BLaER1 treated with 17β-estradiol and CSF1 and Interleukin-3, amounts not matched to agents 10 nM and 100 nM (cell line): ENCODE results near the gene GUCD1.

Source experiments
- H3K27ac ChIP-seq, 11 experiments: shearing (Covaris generic); formaldehyde crosslinking; 2 replicates each; pipeline ENCODE4 v1.8.1; 2022
- H3K27me3 ChIP-seq, 11 experiments: shearing (Covaris generic); formaldehyde crosslinking; 2 replicates each; pipeline ENCODE4 v1.8.1; 2022
- H3K36me3 ChIP-seq, 11 experiments: shearing (Covaris generic); formaldehyde crosslinking; 2 replicates each; pipeline ENCODE4 v1.8.1; 2022
- H3K4me1 ChIP-seq, 10 experiments: shearing (Covaris generic); formaldehyde crosslinking; 2 replicates each; pipeline ENCODE4 v1.8.1; 2022
- H3K4me2 ChIP-seq, 11 experiments: shearing (Covaris generic); formaldehyde crosslinking; 2 replicates each; pipeline ENCODE4 v1.8.1; 2022
- H3K4me3 ChIP-seq, 10 experiments: shearing (Covaris generic); formaldehyde crosslinking; 2 replicates each; pipeline ENCODE4 v1.8.1; 2022
- H3K9ac ChIP-seq, 11 experiments: shearing (Covaris generic); formaldehyde crosslinking; 2 replicates each; pipeline ENCODE4 v1.8.1; 2022
- H3K9me3 ChIP-seq, 11 experiments: shearing (Covaris generic); formaldehyde crosslinking; replicated peaks in 1 of 11; 2 replicates each; pipeline ENCODE4 v1.8.1; 2022
- H4K20me1 ChIP-seq, 11 experiments: shearing (Covaris generic); formaldehyde crosslinking; 2 replicates each; pipeline ENCODE4 v1.8.1; 2022
- Cebpa-rat ChIP-seq, 11 experiments: shearing (Covaris generic); IDR thresholded peaks; 2 replicates each; pipeline ENCODE4 v1.8.1; 2022

GUCD1 gene

GRCh38 chr22:24580276-24580675, 25.3 kb upstream of the GUCD1 start:
- Histone ChIP-seq H3K27me3 (no peaks in the 10 kb centered on the region), H3K9me3 (no peaks in the 10 kb centered on the region), H3K27ac (no peak overlapping the region), H3K4me2 (no peak overlapping the region), H3K4me3 (no peak overlapping the region), H3K9ac (no peak overlapping the region), H4K20me1 (peaks cover 0 to 25% (median 4%) of the 10 kb centered on the region in 11 experiments; a peak in 7 of 22 replicates), H3K4me1 (peaks cover 0 to 25% (median 2%) of the 10 kb centered on the region in 10 experiments; a peak in 7 of 20 replicates), H3K36me3 (peaks cover 6 to 35% (median 28%) of the 10 kb centered on the region in 11 experiments; a peak in 21 of 22 replicates)
- no peak for TF ChIP-seq Cebpa-rat (IDR thresholded peaks at IDR 0.05)

- Histone ChIP-seq H3K4me2 (no peak overlapping the region), H3K27ac (no peak overlapping the region)
Observed at GRCh38 chr22:24579258-24579601, 24.3 kb upstream of the GUCD1 start.

GRCh38 chr22:24578355-24579257, 23.7 kb upstream of the GUCD1 start:
- H3K36me3 ChIP-seq: peaks cover 21 to 52% (median 42%) of the 10 kb centered on the region in 11 experiments
- no peaks in the 10 kb centered on the region for H3K27me3 ChIP-seq
- no peak overlapping the region for H3K27ac ChIP-seq
- H3K4me3 ChIP-seq: no peak overlapping the region
- no peak for TF ChIP-seq Cebpa-rat (IDR thresholded peaks at IDR 0.05)
- H3K9ac ChIP-seq: no peak overlapping the region
- H4K20me1 ChIP-seq: peaks cover 0 to 39% (median 7%) of the 10 kb centered on the region in 11 experiments; a peak in 12 of 22 replicates
- H3K4me1 ChIP-seq: peaks cover 0 to 25% (median 0%) of the 10 kb centered on the region in 10 experiments; a peak in 5 of 20 replicates
- peak overlapping the region in 2 of 11 experiments; percentile 20 to 25; a peak in 2 of 22 replicates for H3K4me2 ChIP-seq
- H3K9me3 ChIP-seq: no peaks in the 10 kb centered on the region

More at GRCh38 chr22:24579258-24579601, 24.3 kb upstream of the GUCD1 start:
- Histone ChIP-seq H3K9ac (no peak overlapping the region), H3K27me3 (no peaks in the 10 kb centered on the region), H3K4me1 (peaks cover 0 to 25% (median 0%) of the 10 kb centered on the region in 10 experiments; a peak in 5 of 20 replicates), H3K9me3 (no peaks in the 10 kb centered on the region), H3K4me3 (no peak overlapping the region), H4K20me1 (peaks cover 0 to 35% (median 6%) of the 10 kb centered on the region in 11 experiments; a peak in 9 of 22 replicates), H3K36me3 (peaks cover 15 to 46% (median 36%) of the 10 kb centered on the region in 11 experiments; a peak in 21 of 22 replicates)
- TF ChIP-seq Cebpa-rat (IDR thresholded peaks at IDR 0.05): no peak

- Histone ChIP-seq H3K4me2 (no peak overlapping the region), H3K9ac (no peak overlapping the region), H3K4me1 (peaks cover 0 to 25% (median 0%) of the 10 kb centered on the region in 10 experiments; a peak in 4 of 20 replicates), H3K36me3 (peaks cover 40 to 70% (median 61%) of the 10 kb centered on the region in 11 experiments), H3K9me3 (no peaks in the 10 kb centered on the region), H4K20me1 (peaks cover 0 to 55% (median 20%) of the 10 kb centered on the region in 11 experiments; a peak in 13 of 22 replicates), H3K4me3 (no peak overlapping the region), H3K27me3 (no peaks in the 10 kb centered on the region), H3K27ac (no peak overlapping the region)
- no peak for TF ChIP-seq Cebpa-rat (IDR thresholded peaks at IDR 0.05)
Observed at GRCh38 chr22:24576778-24577177, 21.8 kb upstream of the GUCD1 start.

- Histone ChIP-seq H3K36me3 (peaks cover 87 to 96% (median 94%) of the 10 kb centered on the region in 11 experiments), H3K27ac (no peak overlapping the region)
- TF ChIP-seq Cebpa-rat (IDR thresholded peaks at IDR 0.05): no peak
Observed at GRCh38 chr22:24571266-24571665, 16.3 kb upstream of the GUCD1 start.

GRCh38 chr22:24567668-24568067, 12.7 kb upstream of the GUCD1 start:
- no peak overlapping the region for H3K27ac ChIP-seq
- peaks cover 58 to 100% (median 89%) of the 10 kb centered on the region in 11 experiments for H4K20me1 ChIP-seq
- no peak overlapping the region for H3K4me3 ChIP-seq
- H3K9me3 ChIP-seq: no peaks in the 10 kb centered on the region
- no peak overlapping the region for H3K9ac ChIP-seq
- H3K27me3 ChIP-seq: no peaks in the 10 kb centered on the region
- no peak overlapping the region for H3K4me2 ChIP-seq
- no peak for TF ChIP-seq Cebpa-rat (IDR thresholded peaks at IDR 0.05)
- 0 out of 20 replicates have a peak, but pooled peaks cover 0 to 9% (median 0%) of the 10 kb centered on the region in 10 experiments for H3K4me1 ChIP-seq
- peaks cover 92 to 100% (median 100%) of the 10 kb centered on the region in 11 experiments for H3K36me3 ChIP-seq

More at GRCh38 chr22:24571266-24571665, 16.3 kb upstream of the GUCD1 start:
- H3K27me3 ChIP-seq: no peaks in the 10 kb centered on the region
- H3K4me3 ChIP-seq: no peak overlapping the region
- H3K9ac ChIP-seq: no peak overlapping the region
- peaks cover 24 to 88% (median 75%) of the 10 kb centered on the region in 11 experiments; a peak in 21 of 22 replicates for H4K20me1 ChIP-seq
- no peaks in the 10 kb centered on the region for H3K9me3 ChIP-seq
- H3K4me2 ChIP-seq: no peak overlapping the region
- H3K4me1 ChIP-seq: peaks cover 0 to 1% (median 0%) of the 10 kb centered on the region in 10 experiments; a peak in 1 of 20 replicates

- Histone ChIP-seq H3K4me2 (no peak overlapping the region), H3K4me1 (0 out of 20 replicates have a peak, but pooled peaks cover 0 to 10% (median 0%) of the 10 kb centered on the region in 10 experiments), H3K4me3 (no peak overlapping the region), H3K9ac (0 out of 22 replicates have a peak overlapping the region, but pooled peaks of 1 of the 11 experiments have one; percentile 0), H3K36me3 (peaks cover 91 to 100% (median 100%) of the 10 kb centered on the region in 11 experiments), H3K27me3 (no peaks in the 10 kb centered on the region), H4K20me1 (peaks cover 65 to 100% (median 90%) of the 10 kb centered on the region in 11 experiments), H3K27ac (no peak overlapping the region), H3K9me3 (no peaks in the 10 kb centered on the region)
- no peak for TF ChIP-seq Cebpa-rat (IDR thresholded peaks at IDR 0.05)
Observed at GRCh38 chr22:24566899-24567511, 12.1 kb upstream of the GUCD1 start.

- no peaks in the 10 kb centered on the region for H3K9me3 ChIP-seq
- H3K4me2 ChIP-seq: no peak overlapping the region
- peaks cover 89 to 100% (median 100%) of the 10 kb centered on the region in 11 experiments for H3K36me3 ChIP-seq
- H3K27me3 ChIP-seq: no peaks in the 10 kb centered on the region
- 0 out of 20 replicates have a peak, but pooled peaks cover 0 to 10% (median 0%) of the 10 kb centered on the region in 10 experiments for H3K4me1 ChIP-seq
- peaks cover 79 to 100% (median 99%) of the 10 kb centered on the region in 11 experiments for H4K20me1 ChIP-seq
- H3K9ac ChIP-seq: 0 out of 22 replicates have a peak overlapping the region, but pooled peaks of 3 of the 11 experiments have one; percentile 7 to 25 (median 14)
- H3K4me3 ChIP-seq: no peak overlapping the region
- H3K27ac ChIP-seq: no peak overlapping the region
- TF ChIP-seq Cebpa-rat (IDR thresholded peaks at IDR 0.05): no peak
Observed at GRCh38 chr22:24565077-24565476, 10.1 kb upstream of the GUCD1 start.
